ENCODE data around the gene ZBTB40. TPM values are rescaled to one million over a fixed set of nuclear protein-coding genes. Genes with fewer than 3 reads are reported as not detected.

ZBTB40 gene
- total RNA-seq, 1 experiment from 2014 or later = 19.5 TPM

- no peaks in the 10 kb centered on the region for H3K79me2 ChIP-seq (ENCODE audit: insufficient read depth, low read length)
- H2AFZ ChIP-seq (ENCODE audit: low read depth, low read length, poor library complexity, severe bottlenecking) = no peak overlapping the region
- H3K4me2 ChIP-seq (ENCODE audit: low read length) = no peak overlapping the region
- ChIA-PET CTCF (no interaction called here), RAD21 (ENCODE audit: low non-redundant PET in 1 of 2, low total read pairs in 2 of 2, uncharacterized antibody in 2 of 2, unreplicated experiment in 2 of 2) (no interaction called here), POLR2A (no interaction called here)
- no peaks in the 10 kb centered on the region for H4K20me1 ChIP-seq (ENCODE audit: insufficient read depth)
- no peaks in the 10 kb centered on the region for H3K4me1 ChIP-seq (ENCODE audit: control insufficient read depth in 1 of 2, insufficient read depth in 2 of 2, low read length in 2 of 2)
- DNase-seq (ENCODE audit: low read depth, low spot score) (no peak), ATAC-seq (no peak)
- H3K9me2 ChIP-seq (ENCODE audit: insufficient read depth) = no peaks in the 10 kb centered on the region
- H3K4me3 ChIP-seq (replicated peaks in 1 of 2; ENCODE audit: low read depth in 1 of 2, low read length in 2 of 2) = no peak overlapping the region
- H3K9ac ChIP-seq (ENCODE audit: low read length) = no peak overlapping the region
- H3K9me3 ChIP-seq (ENCODE audit: control insufficient read depth in 1 of 2, insufficient read depth in 1 of 2, low read depth in 1 of 2, low read length in 2 of 2) = no peaks in the 10 kb centered on the region
- no peaks in the 10 kb centered on the region for H3K27me3 ChIP-seq (ENCODE audit: insufficient read depth, low read length)
- peaks cover 12 to 17% of the 10 kb centered on the region in 2 experiments; a peak in 3 of 4 replicates for H3K36me3 ChIP-seq (ENCODE audit: control insufficient read depth in 1 of 2, insufficient read depth in 2 of 2, low read length in 2 of 2)
- TF ChIP-seq TCF7L2 (IDR thresholded peaks at IDR 0.05; ENCODE audit: borderline replicate concordance, extremely low read depth, insufficient read depth, insufficient read length) = no peak
- peak in 1 of 3 experiments; percentile 21; a peak in 2 of 6 replicates for TF ChIP-seq CTCF (IDR thresholded peaks at IDR 0.05 in 2 of 3, conservative IDR thresholded peaks at IDR 0.05 in 1 of 3; ENCODE audit: borderline replicate concordance in 1 of 3, insufficient read depth in 1 of 3, low read depth in 2 of 3, low read length in 2 of 3)
- TF ChIP-seq RAD21 (IDR thresholded peaks at IDR 0.05; ENCODE audit: low read depth) = peak; percentile 43
- no TSS peak for BruUV-seq (replicated peaks)
- H3K27ac ChIP-seq (ENCODE audit: low read depth, low read length) = no peak overlapping the region
- intact Hi-C loops (cut with micrococcal nuclease) = loop anchor here (2.0 to 10.0 kb wide), 2 partner anchors 97 to 115 kb away; partner anchors contain the start of gene C1QC
Measured at GRCh38 chr1:22527555-22528296, 76.1 kb downstream of the ZBTB40 start.

GRCh38 chr1:22528451-22528850 is 76.8 kb downstream of the ZBTB40 start:
- CTCF ChIA-PET = no interaction called here
- H3K4me2 ChIP-seq (ENCODE audit: low read length) = no peak overlapping the region
- H3K4me3 ChIP-seq (replicated peaks in 1 of 2; ENCODE audit: low read depth in 1 of 2, low read length in 2 of 2) = no peak overlapping the region
- H2AFZ ChIP-seq (ENCODE audit: low read depth, low read length, poor library complexity, severe bottlenecking) = no peak overlapping the region
- H3K36me3 ChIP-seq (ENCODE audit: control insufficient read depth in 1 of 2, insufficient read depth in 2 of 2, low read length in 2 of 2) = peaks cover 12 to 16% of the 10 kb centered on the region in 2 experiments; a peak in 3 of 4 replicates
- no peak for DNase-seq (ENCODE audit: low read depth, low spot score)
- no peak overlapping the region for H3K9ac ChIP-seq (ENCODE audit: low read length)
- no peaks in the 10 kb centered on the region for H4K20me1 ChIP-seq (ENCODE audit: insufficient read depth)
- RAD21 ChIA-PET (ENCODE audit: low non-redundant PET in 1 of 2, low total read pairs in 2 of 2, uncharacterized antibody in 2 of 2, unreplicated experiment in 2 of 2) = no interaction called here
- no peaks in the 10 kb centered on the region for H3K9me3 ChIP-seq (ENCODE audit: control insufficient read depth in 1 of 2, insufficient read depth in 1 of 2, low read depth in 1 of 2, low read length in 2 of 2)
- POLR2A ChIA-PET = no interaction called here
- no TSS peak for BruUV-seq (replicated peaks)
- no peak for ATAC-seq
- intact Hi-C loops (cut with micrococcal nuclease) = loop anchor here (2.0 to 10.0 kb wide), 2 partner anchors 96 to 114 kb away; partner anchors contain the start of gene C1QC
- no peaks in the 10 kb centered on the region for H3K27me3 ChIP-seq (ENCODE audit: insufficient read depth, low read length)
- no peak for TF ChIP-seq TCF7L2 (IDR thresholded peaks at IDR 0.05; ENCODE audit: borderline replicate concordance, extremely low read depth, insufficient read depth, insufficient read length)
- no peak for TF ChIP-seq POLR2AphosphoS5 (IDR thresholded peaks at IDR 0.05; ENCODE audit: low read depth, low read length)
- TF ChIP-seq CBX3 (IDR thresholded peaks at IDR 0.05; ENCODE audit: low read depth) = no peak
- no peak for TF ChIP-seq SP1 (IDR thresholded peaks at IDR 0.05; ENCODE audit: low read depth)
- TF ChIP-seq SRF (IDR thresholded peaks at IDR 0.05; ENCODE audit: low read depth) = no peak
- no peak for TF ChIP-seq CTCF (IDR thresholded peaks at IDR 0.05 in 2 of 3, conservative IDR thresholded peaks at IDR 0.05 in 1 of 3; ENCODE audit: borderline replicate concordance in 1 of 3, insufficient read depth in 1 of 3, low read depth in 2 of 3, low read length in 2 of 3)
- TF ChIP-seq ZFX (IDR thresholded peaks at IDR 0.05) = no peak
- TF ChIP-seq POLR2A (IDR thresholded peaks at IDR 0.05; ENCODE audit: borderline replicate concordance, extremely low read depth, insufficient read depth, insufficient read length) = no peak
- no peak for TF ChIP-seq ELF1 (IDR thresholded peaks at IDR 0.05; ENCODE audit: borderline replicate concordance, low read depth)
- no peak for TF ChIP-seq ZNF274 (IDR thresholded peaks at IDR 0.05; ENCODE audit: low read depth, low read length)
- no peak for TF ChIP-seq EZH2phosphoT487 (IDR thresholded peaks at IDR 0.05; ENCODE audit: borderline replicate concordance)
- no peak for TF ChIP-seq SIN3A (IDR thresholded peaks at IDR 0.05; ENCODE audit: low read depth)
- TF ChIP-seq FOSL1 (IDR thresholded peaks at IDR 0.05; ENCODE audit: low read depth) = no peak
- no peaks in the 10 kb centered on the region for H3K79me2 ChIP-seq (ENCODE audit: insufficient read depth, low read length)
- no peak overlapping the region for H3K27ac ChIP-seq (ENCODE audit: low read depth, low read length)
- H3K4me1 ChIP-seq (ENCODE audit: control insufficient read depth in 1 of 2, insufficient read depth in 2 of 2, low read length in 2 of 2) = no peaks in the 10 kb centered on the region
- no peaks in the 10 kb centered on the region for H3K9me2 ChIP-seq (ENCODE audit: insufficient read depth)

All from HCT116 (cell line).